A673 (cell line): ENCODE measurements around the gene INPP4A.

Experiments used
- EZH2 ChIP-seq: fragments of 200-600 bp; sonication (generic); IDR thresholded peaks from 2 replicates; pipeline ENCODE4 v1.6.1; 2017; ENCODE audit warnings: borderline replicate concordance, low read depth, mild to moderate bottlenecking, mixed read lengths, antibody characterized with exemption, low read length; ENCODE audit not compliant: poor library complexity, severe bottlenecking
- TF ChIP-seq, protein P1 (sequence below): fragments of 300-800, 200-600 bp; sonication (generic); conservative IDR thresholded peaks from 2 replicates; pipeline ENCODE4 v1.5.1; 2017; ENCODE audit warnings: low read depth, mild to moderate bottlenecking, antibody characterized with exemption, low read length, moderate library complexity, mixed read lengths

- TF ChIP-seq, protein P1, sequence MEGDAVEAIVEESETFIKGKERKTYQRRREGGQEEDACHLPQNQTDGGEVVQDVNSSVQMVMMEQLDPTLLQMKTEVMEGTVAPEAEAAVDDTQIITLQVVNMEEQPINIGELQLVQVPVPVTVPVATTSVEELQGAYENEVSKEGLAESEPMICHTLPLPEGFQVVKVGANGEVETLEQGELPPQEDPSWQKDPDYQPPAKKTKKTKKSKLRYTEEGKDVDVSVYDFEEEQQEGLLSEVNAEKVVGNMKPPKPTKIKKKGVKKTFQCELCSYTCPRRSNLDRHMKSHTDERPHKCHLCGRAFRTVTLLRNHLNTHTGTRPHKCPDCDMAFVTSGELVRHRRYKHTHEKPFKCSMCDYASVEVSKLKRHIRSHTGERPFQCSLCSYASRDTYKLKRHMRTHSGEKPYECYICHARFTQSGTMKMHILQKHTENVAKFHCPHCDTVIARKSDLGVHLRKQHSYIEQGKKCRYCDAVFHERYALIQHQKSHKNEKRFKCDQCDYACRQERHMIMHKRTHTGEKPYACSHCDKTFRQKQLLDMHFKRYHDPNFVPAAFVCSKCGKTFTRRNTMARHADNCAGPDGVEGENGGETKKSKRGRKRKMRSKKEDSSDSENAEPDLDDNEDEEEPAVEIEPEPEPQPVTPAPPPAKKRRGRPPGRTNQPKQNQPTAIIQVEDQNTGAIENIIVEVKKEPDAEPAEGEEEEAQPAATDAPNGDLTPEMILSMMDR: no peak
- TF ChIP-seq EZH2: no peak
Measured at GRCh38 chr2:98564541-98565132, 120.0 kb downstream of the INPP4A start.
